Adrenal gland (tissue), 5 donors: ENCODE measurements around the gene HMGXB3.

ENCODE experiments used
- POLR2A ChIP-seq, 2 donors: fragments of 450-650 bp; IDR thresholded peaks; one replicate each; pipeline ENCODE4 v1.6.1; 2017; ENCODE audit warnings: antibody characterized with exemption in 2 of 2, mild to moderate bottlenecking in 2 of 2, moderate library complexity in 1 of 2
- TF ChIP-seq, protein P1 (sequence below), 6 experiments: fragments of 450-650 bp in 4 of 6; fragments of 200-600 bp in 2 of 6; sonication (generic) in 1 of 6; IDR thresholded peaks; 1 replicate in 5 of 6; 2 replicates in 1 of 6; pipeline versions ENCODE4 v1.5.1 to v1.8.0; 2016 to 2021; ENCODE audit warnings: antibody characterized with exemption in 6 of 6, mild to moderate bottlenecking in 2 of 6, moderate library complexity in 1 of 6
- donor health status: DM: no; HTN: no; CAD: no.

GRCh38 chr5:150020249-150020648, 19.7 kb downstream of the HMGXB3 start:
- TF ChIP-seq, protein P1, sequence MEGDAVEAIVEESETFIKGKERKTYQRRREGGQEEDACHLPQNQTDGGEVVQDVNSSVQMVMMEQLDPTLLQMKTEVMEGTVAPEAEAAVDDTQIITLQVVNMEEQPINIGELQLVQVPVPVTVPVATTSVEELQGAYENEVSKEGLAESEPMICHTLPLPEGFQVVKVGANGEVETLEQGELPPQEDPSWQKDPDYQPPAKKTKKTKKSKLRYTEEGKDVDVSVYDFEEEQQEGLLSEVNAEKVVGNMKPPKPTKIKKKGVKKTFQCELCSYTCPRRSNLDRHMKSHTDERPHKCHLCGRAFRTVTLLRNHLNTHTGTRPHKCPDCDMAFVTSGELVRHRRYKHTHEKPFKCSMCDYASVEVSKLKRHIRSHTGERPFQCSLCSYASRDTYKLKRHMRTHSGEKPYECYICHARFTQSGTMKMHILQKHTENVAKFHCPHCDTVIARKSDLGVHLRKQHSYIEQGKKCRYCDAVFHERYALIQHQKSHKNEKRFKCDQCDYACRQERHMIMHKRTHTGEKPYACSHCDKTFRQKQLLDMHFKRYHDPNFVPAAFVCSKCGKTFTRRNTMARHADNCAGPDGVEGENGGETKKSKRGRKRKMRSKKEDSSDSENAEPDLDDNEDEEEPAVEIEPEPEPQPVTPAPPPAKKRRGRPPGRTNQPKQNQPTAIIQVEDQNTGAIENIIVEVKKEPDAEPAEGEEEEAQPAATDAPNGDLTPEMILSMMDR (IDR thresholded peaks at IDR 0.05): no peak
- TF ChIP-seq POLR2A (IDR thresholded peaks at IDR 0.05): no peak
